HEK293T (cell line): ENCODE measurements around the gene PLGRKT.
A peak's percentile ranks its signal among the peaks of the same experiment; 100 is the strongest.
"Not testable (repeated sequence)": the region's sequence is repeated elsewhere in the genome, so short reads cannot be mapped to it uniquely, and the experiment has no call there.

Source experiments
- CTCF ChIA-PET: fragments of 350-600 bp; formaldehyde crosslinking; extraction: SDS; loops from one replicate; lab custom pipeline; 2021; ENCODE audit warnings: antibody characterized with exemption, inconsistent platforms; lab: Yijun Ruan, JAX
- POLR2A ChIA-PET: fragments of 350-600 bp; formaldehyde crosslinking; extraction: SDS; loops from one replicate; lab custom pipeline; 2020; ENCODE audit warnings: antibody characterized with exemption, inconsistent platforms; lab: Yijun Ruan, JAX
- DNase-seq: peaks from one replicate; pipeline ENCODE4 v3.0.0; 2012; ENCODE audit warnings: mixed read lengths; ENCODE audit errors: extremely low spot score
- ARNT ChIP-seq: fragments of 450-650 bp; IDR thresholded peaks from 2 replicates; pipeline ENCODE4 v1.6.1; 2017; ENCODE audit warnings: mild to moderate bottlenecking
- BHLHE40 ChIP-seq: fragments of 450-650 bp; IDR thresholded peaks from 2 replicates; pipeline ENCODE4 v1.6.1; 2016; ENCODE audit warnings: mild to moderate bottlenecking, moderate library complexity, borderline replicate concordance
- CTBP1 ChIP-seq: fragments of 450-650 bp; IDR thresholded peaks from 2 replicates; pipeline ENCODE4 v1.6.1; 2016; ENCODE audit warnings: borderline replicate concordance
- ELF4 ChIP-seq: fragments of 450-650 bp; IDR thresholded peaks from 2 replicates; pipeline ENCODE4 v1.6.1; 2017; ENCODE audit warnings: antibody characterized with exemption
- FOXA1 ChIP-seq: fragments of 450-650 bp; IDR thresholded peaks from 2 replicates; pipeline ENCODE4 v1.6.1; 2016; ENCODE audit warnings: mild to moderate bottlenecking
- FOXK2 ChIP-seq: fragments of 450-650 bp; IDR thresholded peaks from 2 replicates; pipeline ENCODE4 v1.6.1; 2016; ENCODE audit warnings: mild to moderate bottlenecking
- FOXM1 ChIP-seq: fragments of 450-650 bp; IDR thresholded peaks from 2 replicates; pipeline ENCODE4 v1.6.1; 2017; ENCODE audit warnings: mild to moderate bottlenecking, borderline replicate concordance
- HDGF ChIP-seq: fragments of 450-650 bp; IDR thresholded peaks from 2 replicates; pipeline ENCODE4 v1.6.1; 2017; ENCODE audit warnings: antibody characterized with exemption, borderline replicate concordance
- L3MBTL2 ChIP-seq: fragments of 450-650 bp; conservative IDR thresholded peaks from 2 replicates; pipeline ENCODE4 v1.6.1; 2016; ENCODE audit warnings: mild to moderate bottlenecking
- LEF1 ChIP-seq: fragments of 450-650 bp; IDR thresholded peaks from 2 replicates; pipeline ENCODE4 v1.6.1; 2017; ENCODE audit warnings: mild to moderate bottlenecking, borderline replicate concordance
- NFRKB ChIP-seq: fragments of 450-650 bp; IDR thresholded peaks from 2 replicates; pipeline ENCODE4 v1.6.1; 2016; ENCODE audit warnings: mild to moderate bottlenecking, moderate library complexity
- SP1 ChIP-seq: fragments of 450-650 bp; IDR thresholded peaks from 2 replicates; pipeline ENCODE4 v1.6.1; 2017
- SUZ12 ChIP-seq: fragments of 450-650 bp; IDR thresholded peaks from 2 replicates; pipeline ENCODE4 v1.6.1; 2016; ENCODE audit warnings: mild to moderate bottlenecking
- TARDBP ChIP-seq: fragments of 450-650 bp; IDR thresholded peaks from 2 replicates; pipeline ENCODE4 v1.6.1; 2016
- ZNF384 ChIP-seq: fragments of 450-650 bp; IDR thresholded peaks from 2 replicates; pipeline ENCODE4 v1.6.1; 2016
- TF ChIP-seq, protein P1 (sequence below): fragments of 450-650 bp; IDR thresholded peaks from 2 replicates; pipeline ENCODE4 v1.6.1; 2016

PLGRKT gene

DNA sequence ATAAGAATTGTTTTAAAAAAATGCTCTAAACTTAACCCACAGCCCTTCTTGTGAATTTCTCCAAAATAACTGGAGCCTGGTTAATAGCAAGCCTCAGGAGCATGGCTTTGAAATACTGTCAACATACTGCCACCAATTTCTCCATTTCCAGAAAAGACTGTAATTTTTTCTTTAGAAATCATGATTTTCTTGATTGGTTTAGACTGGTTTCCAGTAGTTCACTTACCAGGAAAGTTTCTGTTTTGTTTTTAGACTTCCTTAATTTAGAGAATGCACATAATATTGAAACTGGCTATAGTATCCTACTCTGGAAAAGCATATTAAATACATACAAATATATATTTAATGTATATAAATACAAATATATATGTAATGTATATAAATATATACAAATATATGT lies 8.2 kb upstream of the PLGRKT start:
- TF ChIP-seq LEF1 (no peak), FOXA1 (no peak), HDGF (no peak), L3MBTL2 (no peak)
- TF ChIP-seq, protein P1, sequence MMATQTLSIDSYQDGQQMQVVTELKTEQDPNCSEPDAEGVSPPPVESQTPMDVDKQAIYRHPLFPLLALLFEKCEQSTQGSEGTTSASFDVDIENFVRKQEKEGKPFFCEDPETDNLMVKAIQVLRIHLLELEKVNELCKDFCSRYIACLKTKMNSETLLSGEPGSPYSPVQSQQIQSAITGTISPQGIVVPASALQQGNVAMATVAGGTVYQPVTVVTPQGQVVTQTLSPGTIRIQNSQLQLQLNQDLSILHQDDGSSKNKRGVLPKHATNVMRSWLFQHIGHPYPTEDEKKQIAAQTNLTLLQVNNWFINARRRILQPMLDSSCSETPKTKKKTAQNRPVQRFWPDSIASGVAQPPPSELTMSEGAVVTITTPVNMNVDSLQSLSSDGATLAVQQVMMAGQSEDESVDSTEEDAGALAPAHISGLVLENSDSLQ, result no peak
- ChIA-PET POLR2A (no interaction called here), CTCF (no interaction called here)
- DNase-seq, result no peak

DNA sequence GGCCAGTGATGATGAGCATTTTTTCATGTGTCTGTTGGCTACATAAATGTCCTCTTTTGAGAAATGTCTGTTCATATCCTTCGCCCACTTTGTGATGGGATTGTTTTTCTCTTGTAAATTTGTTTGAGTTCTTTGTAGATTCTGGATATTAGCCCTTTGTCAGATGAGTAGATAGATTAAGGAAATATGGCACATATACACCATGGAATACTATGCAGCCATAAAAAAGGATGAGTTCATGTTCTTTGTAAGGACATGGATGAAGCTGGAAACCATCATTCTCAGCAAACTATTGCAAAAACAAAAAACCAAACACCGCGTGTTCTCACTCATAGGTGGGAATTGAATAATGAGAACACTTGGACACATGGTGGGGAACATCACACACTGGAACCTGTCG lies 7.4 kb upstream of the PLGRKT start:
- DNase-seq, POLR2A ChIA-PET, CTCF ChIA-PET: not testable (repeated sequence)

DNA sequence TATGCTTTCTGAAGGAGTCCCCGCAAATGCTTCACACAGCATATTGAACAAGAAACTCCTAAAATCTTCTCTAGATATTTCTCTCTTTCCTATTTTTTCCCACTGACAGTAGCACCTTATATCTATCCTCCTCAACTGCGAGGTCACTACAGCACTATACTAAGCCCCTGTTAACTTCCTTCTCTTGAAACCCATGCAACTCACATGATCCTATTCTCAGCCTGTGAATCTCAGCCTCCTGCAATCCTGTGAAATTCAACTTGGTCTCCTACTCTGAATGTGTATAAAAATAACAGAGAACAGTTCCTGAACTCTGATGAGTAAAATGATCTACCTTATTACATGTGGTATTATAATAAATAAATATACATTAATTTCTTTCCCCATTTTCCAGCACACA lies 6.1 kb upstream of the PLGRKT start:
- ChIA-PET CTCF (no interaction called here), POLR2A (no interaction called here)
- TF ChIP-seq ARNT, result no peak
- TF ChIP-seq, protein P1, result no peak
- TF ChIP-seq FOXK2, result no peak
- no peak for TF ChIP-seq LEF1
- TF ChIP-seq ZNF384, result no peak
- TF ChIP-seq L3MBTL2, result no peak
- TF ChIP-seq ELF4, result no peak
- TF ChIP-seq TARDBP, result no peak
- no peak for TF ChIP-seq NFRKB
- DNase-seq, result no peak

DNA sequence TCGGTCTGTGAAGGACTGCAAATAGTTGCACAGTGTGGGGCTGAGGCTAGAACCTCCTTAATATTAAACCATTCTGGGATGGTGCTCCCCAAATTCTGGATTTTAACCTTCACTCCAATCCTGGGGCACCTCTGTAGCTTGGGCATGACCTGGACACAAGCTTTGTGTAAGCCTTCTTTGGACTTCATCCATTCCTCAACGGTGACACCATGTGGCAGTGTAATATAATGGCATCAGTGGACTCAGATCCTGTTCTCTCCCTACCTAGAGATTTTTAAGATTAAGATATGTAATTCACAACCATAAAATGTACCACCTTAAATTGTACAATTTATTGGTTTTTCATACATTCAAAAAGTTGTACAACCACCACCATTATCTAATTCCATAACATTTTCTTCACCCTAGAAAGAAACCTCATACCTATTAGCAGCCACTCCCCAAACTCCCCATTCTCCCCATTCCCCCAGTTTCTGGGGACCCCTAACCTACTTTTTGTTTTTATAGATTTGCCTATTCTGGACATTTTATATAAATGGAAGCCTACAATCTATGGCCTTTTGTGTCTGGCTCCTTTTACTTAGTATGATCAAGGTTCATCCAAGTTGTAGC lies 4.8 kb upstream of the PLGRKT start:
- TF ChIP-seq FOXM1 (no peak), TARDBP (no peak), SUZ12 (no peak), HDGF (no peak), FOXK2 (no peak), FOXA1 (no peak), LEF1 (no peak), ZNF384 (no peak), ELF4 (no peak), BHLHE40 (no peak), SP1 (no peak), L3MBTL2 (no peak), ARNT (no peak), NFRKB (no peak), CTBP1 (no peak)
- TF ChIP-seq, protein P1, result no peak
- CTCF ChIA-PET, result interaction anchor here (0.8 kb wide), 1 partner anchor 256 kb away, joined by 6 read pairs; no protein-coding TSS in a partner anchor
- POLR2A ChIA-PET, result no interaction called here
- DNase-seq, result peak; percentile 18

DNA sequence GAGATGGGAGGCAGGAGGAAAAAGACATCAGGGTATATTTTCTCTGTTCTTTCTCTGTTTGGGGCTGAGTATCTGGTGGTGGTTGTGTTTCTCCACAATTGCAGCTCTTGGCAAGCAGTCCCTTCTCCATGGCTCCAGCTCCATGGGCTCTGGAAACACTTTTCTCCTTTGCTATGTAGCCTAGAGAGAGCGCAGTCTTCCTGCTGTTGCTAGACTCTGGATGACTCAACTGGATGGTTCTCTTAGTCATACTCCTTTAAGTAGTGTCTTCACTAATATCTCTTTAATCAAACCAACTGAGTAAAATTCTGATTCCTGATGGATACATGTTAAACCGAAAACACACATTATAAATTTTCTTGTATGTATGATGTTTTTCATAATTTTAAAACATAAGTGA lies 3.3 kb upstream of the PLGRKT start:
- DNase-seq, result no peak
- TF ChIP-seq ELF4 (no peak), BHLHE40 (no peak), FOXM1 (no peak), CTBP1 (no peak), ZNF384 (no peak), NFRKB (no peak), ARNT (no peak)
- ChIA-PET POLR2A (no interaction called here), CTCF (no interaction called here)

DNA sequence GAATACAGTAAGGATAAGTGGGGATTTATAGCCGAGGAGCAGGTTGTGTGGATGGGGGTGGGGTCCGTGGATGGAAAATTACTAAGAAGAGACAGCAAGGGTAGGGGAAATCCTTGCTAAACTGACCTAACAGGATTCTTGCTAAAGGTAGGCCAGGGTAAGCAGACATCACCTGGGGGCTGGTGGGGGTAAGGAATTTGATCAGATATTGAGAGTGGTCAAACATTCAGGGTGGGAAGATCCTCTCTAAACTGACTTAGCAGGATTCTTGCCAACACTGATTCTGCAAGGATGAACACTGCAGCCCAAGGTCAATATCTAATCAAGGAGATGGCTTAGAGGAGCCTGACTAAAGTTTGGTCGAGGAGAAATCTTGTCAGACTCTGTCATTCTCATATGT lies 2.7 kb upstream of the PLGRKT start:
- no peak for TF ChIP-seq TARDBP
- no peak for TF ChIP-seq ELF4
- TF ChIP-seq FOXA1, result no peak
- TF ChIP-seq SP1, result no peak
- no peak for TF ChIP-seq LEF1
- TF ChIP-seq BHLHE40, result no peak
- no peak for TF ChIP-seq ARNT
- TF ChIP-seq FOXM1, result no peak
- TF ChIP-seq CTBP1, result no peak
- TF ChIP-seq SUZ12, result no peak
- DNase-seq, result no peak
- CTCF ChIA-PET, result no interaction called here
- POLR2A ChIA-PET, result no interaction called here

DNA sequence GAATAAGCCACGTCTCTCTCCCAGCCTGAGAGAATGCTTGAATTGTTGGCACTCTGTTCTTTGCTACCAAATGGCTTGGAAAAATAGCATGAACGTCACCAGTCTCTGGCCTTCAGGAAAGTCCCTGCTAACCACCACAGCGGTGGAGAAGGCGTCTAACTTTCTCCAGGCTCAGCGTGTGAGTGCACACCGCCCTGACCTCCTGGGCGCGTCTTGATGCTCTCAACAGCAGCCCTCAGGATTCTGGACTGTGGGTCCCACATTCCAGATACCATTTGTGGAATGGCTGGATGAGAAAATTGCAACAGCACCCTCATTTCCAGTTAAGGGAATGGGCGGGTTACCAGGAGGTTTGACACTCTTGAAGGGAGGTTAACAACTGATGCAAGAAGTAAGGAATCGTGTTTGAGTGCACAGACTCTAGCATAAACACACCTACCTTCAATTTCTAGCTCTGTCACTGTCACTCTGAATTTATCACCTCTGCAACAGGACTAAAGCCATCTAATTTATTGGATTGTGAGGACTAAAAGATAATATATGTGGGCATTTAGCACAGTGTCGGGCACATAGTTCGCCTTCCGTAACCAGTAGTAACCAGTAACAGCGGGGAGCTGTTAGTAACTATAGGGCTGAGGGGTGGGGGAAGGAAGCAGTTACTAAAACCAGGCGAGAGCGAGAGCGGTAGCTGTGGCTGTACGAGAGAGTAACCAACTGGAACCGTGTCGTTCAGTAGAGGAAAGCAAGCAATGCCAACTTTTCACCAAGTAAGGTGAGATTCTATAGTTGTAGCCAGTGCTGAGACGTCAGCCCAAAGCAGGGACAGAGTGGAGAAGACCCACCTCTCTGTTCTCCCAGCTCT lies 807 bp upstream of the PLGRKT start:
- TF ChIP-seq, protein P1, result no peak
- POLR2A ChIA-PET, result interaction anchor here (1.1 kb wide), 1 partner anchor 190 kb away, joined by 3 read pairs; no protein-coding TSS in a partner anchor
- no peak for DNase-seq
- CTCF ChIA-PET, result no interaction called here
